Hematopoietic multipotent progenitor cell (in vitro differentiated cells): Measurements from ENCODE around the gene ZNF420. TPM values are rescaled to one million over a fixed set of nuclear protein-coding genes. Genes with fewer than 3 reads are reported as not detected.

Experiments used
- DNase-seq, 3 donors: peaks; one replicate each; pipeline ENCODE4 v3.0.0-alpha.2; 2011 to 2015; ENCODE audit warnings: low read depth in 2 of 3, low spot score in 2 of 3
- total RNA-seq: library from RNA; depleted of rRNA; stranded (reverse); fragments of >200 nt; gene quantifications from one replicate; pipeline ENCODE4 v1.2.3, GENCODE V29; 2012

The ZNF420 gene
- total RNA-seq, 1 donor: 5.1 TPM

DNA sequence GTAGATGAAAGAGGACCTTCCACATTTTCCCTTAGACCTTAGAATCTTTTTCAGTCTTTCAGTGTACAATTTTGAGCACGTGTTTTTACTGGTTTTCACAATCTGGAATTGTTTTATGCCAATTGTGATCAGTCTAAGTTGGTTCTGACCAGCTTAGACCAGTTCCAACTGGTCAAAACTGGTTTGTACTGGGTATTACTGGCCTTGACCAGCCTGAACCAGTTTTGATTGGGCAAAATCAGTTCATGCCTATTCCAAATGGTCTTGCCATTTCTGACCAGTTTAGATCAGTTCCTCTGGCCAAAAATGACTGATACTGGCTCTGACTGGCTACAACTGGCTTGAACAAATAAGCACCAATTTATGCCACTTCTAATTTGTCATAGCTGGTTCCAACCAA is 57.9 kb downstream of the ZNF420 start:
- no peak for DNase-seq

DNA sequence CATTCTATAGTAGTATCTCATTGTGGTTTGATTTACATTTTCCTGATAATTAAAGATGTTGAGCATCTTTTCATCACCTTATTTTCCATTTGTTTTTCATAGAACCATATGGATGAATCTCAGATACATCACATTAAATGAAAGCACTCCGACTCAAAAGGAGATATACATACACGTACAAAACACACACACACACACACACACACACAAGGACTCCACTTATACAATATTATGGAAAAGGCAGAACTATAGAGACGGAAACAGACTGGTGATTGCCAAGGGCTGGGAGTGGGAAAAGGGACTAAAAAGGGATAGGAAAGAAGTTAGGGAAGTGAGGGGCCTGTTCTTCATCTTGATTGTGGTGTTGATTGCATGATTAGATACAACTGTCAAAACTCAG is 70.0 kb downstream of the ZNF420 start:
- no peak for DNase-seq

DNA sequence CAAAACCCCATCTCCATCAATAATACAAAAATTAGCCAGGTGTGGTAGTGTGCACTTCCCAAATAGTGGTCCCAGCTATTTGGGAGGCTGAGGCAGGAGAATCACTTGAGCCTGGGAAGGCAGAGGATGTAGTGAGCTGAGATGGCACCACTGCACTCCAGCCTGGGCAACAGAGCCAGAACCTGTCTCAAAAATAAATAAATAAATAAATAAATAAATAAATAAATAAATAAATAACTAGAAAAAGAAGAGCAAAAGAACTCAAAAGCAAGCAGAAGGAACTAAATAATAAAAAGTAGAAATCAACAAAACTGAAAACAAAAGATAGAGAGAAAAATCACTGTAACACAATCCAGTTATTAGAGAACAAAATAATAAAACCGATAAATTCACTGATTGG is 81.9 kb downstream of the ZNF420 start:
- DNase-seq: no peak

DNA sequence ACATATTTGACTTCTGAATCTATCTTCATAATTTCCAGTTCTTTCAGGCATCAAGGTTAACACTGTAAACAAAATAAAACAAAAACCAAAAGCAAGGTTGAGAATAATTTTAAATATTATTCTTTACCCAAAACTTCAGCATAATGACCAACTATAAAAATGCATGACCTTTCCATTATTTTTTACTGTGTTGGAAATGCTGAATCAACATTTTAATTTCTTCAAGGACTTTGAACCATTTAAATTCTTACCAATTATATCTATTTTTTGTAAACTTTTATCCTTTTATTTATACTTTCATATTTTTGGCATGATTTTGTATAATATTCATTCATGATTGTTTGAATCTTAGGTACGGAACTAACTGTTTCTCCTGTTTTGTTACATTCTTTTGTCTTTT is 87.4 kb downstream of the ZNF420 start:
- DNase-seq: no peak

- peak; percentile 74 to 98 (median 96) for DNase-seq
Measured at GRCh38 chr19:37172368-37173366, 94.4 kb downstream of the ZNF420 start, which contains the start of gene ZNF585A. ZNF585A (minus strand) TSS chr19:37172695; CDS start chr19:37169910, 2,785 bp downstream.

Other genes starting within 250 kb of the ZNF420 start
- 3.5 TPM for gene ZNF790, start 240.0 kb upstream of the ZNF420 start, total RNA-seq
- 8.3 TPM for gene ZNF345, start 227.6 kb upstream of the ZNF420 start, total RNA-seq
- 2.2 TPM for gene ZNF829, start 162.1 kb upstream of the ZNF420 start, total RNA-seq
- gene ZNF568, start 162.1 kb upstream of the ZNF420 start, total RNA-seq: 7.8 TPM
- 5.4 TPM for gene ZNF585A, start 94.3 kb downstream of the ZNF420 start, total RNA-seq
- gene ZNF585B, start 132.1 kb downstream of the ZNF420 start, total RNA-seq: 9.7 TPM
- gene ZNF383, start 139.8 kb downstream of the ZNF420 start, total RNA-seq: 7.8 TPM